ENCODE measurements around the gene TFEB.

The TFEB gene

GRCh38 chr6:41651962-41652657 lies 83.3 kb downstream of the TFEB start:
- DNase-seq (ENCODE audit: low read depth) = no peak

- DNase-seq (ENCODE audit: low read depth) = no peak
Measured at GRCh38 chr6:41651246-41651961, 84.0 kb downstream of the TFEB start.

- no peak for DNase-seq (ENCODE audit: low read depth)
Measured at GRCh38 chr6:41650120-41650519, 85.3 kb downstream of the TFEB start.

GRCh38 chr6:41649596-41649995 lies 85.8 kb downstream of the TFEB start:
- no peak for DNase-seq (ENCODE audit: low read depth)

GRCh38 chr6:41648921-41649320 lies 86.5 kb downstream of the TFEB start:
- no peak for DNase-seq (ENCODE audit: low read depth)

GRCh38 chr6:41648070-41648585 lies 87.3 kb downstream of the TFEB start:
- no peak for DNase-seq (ENCODE audit: low read depth)

GRCh38 chr6:41647061-41647511 lies 88.3 kb downstream of the TFEB start:
- DNase-seq (ENCODE audit: low read depth) = no peak

- no peak for DNase-seq (ENCODE audit: low read depth)
Measured at GRCh38 chr6:41646026-41646795, 89.2 kb downstream of the TFEB start.

- DNase-seq (ENCODE audit: low read depth) = no peak
Measured at GRCh38 chr6:41645007-41645618, 90.3 kb downstream of the TFEB start.

GRCh38 chr6:41644297-41644879 lies 91.0 kb downstream of the TFEB start:
- DNase-seq (ENCODE audit: low read depth) = no peak

- no peak for DNase-seq (ENCODE audit: low read depth)
Measured at GRCh38 chr6:41643899-41644269, 91.5 kb downstream of the TFEB start.

- DNase-seq (ENCODE audit: low read depth) = no peak
Measured at GRCh38 chr6:41642960-41643898, 92.2 kb downstream of the TFEB start.

GRCh38 chr6:41642090-41642959 lies 93.1 kb downstream of the TFEB start:
- no peak for DNase-seq (ENCODE audit: low read depth)

- DNase-seq (ENCODE audit: low read depth) = no peak
Measured at GRCh38 chr6:41641352-41641925, 94.0 kb downstream of the TFEB start.

- DNase-seq (ENCODE audit: low read depth) = no peak
Measured at GRCh38 chr6:41640426-41640825, 95.0 kb downstream of the TFEB start.

- no peak for DNase-seq (ENCODE audit: low read depth)
Measured at GRCh38 chr6:41639809-41640371, 95.5 kb downstream of the TFEB start.

- DNase-seq (ENCODE audit: low read depth) = no peak
Measured at GRCh38 chr6:41638935-41639808, 96.2 kb downstream of the TFEB start.
